H1 (cell line): ENCODE measurements around the gene LY6G6C. TPM values are rescaled to one million over a fixed set of nuclear protein-coding genes. Genes with fewer than 3 reads are reported as not detected.

Source experiments
- ASH2L ChIP-seq: fragments of 200-600, 300-600 bp; sonication (generic); IDR thresholded peaks from one replicate; pipeline ENCODE4 v1.7.1; 2017; ENCODE audit warnings: low read length
- BCL11A ChIP-seq, 2 experiments: IDR thresholded peaks; one replicate each; pipeline ENCODE4 v1.6.1; 2011; ENCODE audit warnings: low read depth in 2 of 2, low read length in 2 of 2, mild to moderate bottlenecking in 2 of 2
- BRCA1 ChIP-seq: IDR thresholded peaks from 2 replicates; pipeline ENCODE4 v1.6.1; 2012; ENCODE audit warnings: low read depth, low read length, improper control_type of control experiment
- CBX8 ChIP-seq: fragments of 300-800, 300-1000 bp; sonication (generic); IDR thresholded peaks from 2 replicates; pipeline ENCODE4 v1.7.1; 2016; ENCODE audit warnings: low read depth, low read length, borderline replicate concordance
- CEBPB ChIP-seq: IDR thresholded peaks from 2 replicates; pipeline ENCODE4 v1.6.1; 2012; ENCODE audit warnings: low read depth, low read length
- CREB1 ChIP-seq: IDR thresholded peaks from 2 replicates; pipeline ENCODE4 v1.6.1; 2012; ENCODE audit warnings: inconsistent platforms
- CTCF ChIP-seq, 3 experiments: IDR thresholded peaks; 1 replicate in 2 of 3; 2 replicates in 1 of 3; pipeline versions ENCODE4 v1.5.1 to v1.6.1; 2011; ENCODE audit warnings: low read length in 3 of 3, mild to moderate bottlenecking in 3 of 3, inconsistent platforms in 2 of 3, low read depth in 1 of 3, moderate library complexity in 1 of 3; ENCODE audit not compliant: insufficient read depth in 1 of 3; ENCODE audit errors: control extremely low read depth in 1 of 3
- HDAC2 ChIP-seq, 2 experiments: fragments of 300-600 bp in 1 of 2; sonication (generic) in 1 of 2; IDR thresholded peaks; 2 replicates each; pipeline ENCODE4 v1.6.1; 2011 to 2012; ENCODE audit warnings: low read depth in 2 of 2, low read length in 2 of 2, mild to moderate bottlenecking in 2 of 2, moderate library complexity in 2 of 2, borderline replicate concordance in 1 of 2, inconsistent platforms in 1 of 2
- JUN ChIP-seq: IDR thresholded peaks from 2 replicates; pipeline ENCODE4 v1.6.1; 2011; ENCODE audit warnings: low read depth, mild to moderate bottlenecking, improper control_type of control experiment, low read length
- JUND ChIP-seq: IDR thresholded peaks from 2 replicates; pipeline ENCODE4 v1.6.1; 2011; ENCODE audit warnings: mild to moderate bottlenecking, improper control_type of control experiment, low read length
- KDM4A ChIP-seq: IDR thresholded peaks from one replicate; pipeline ENCODE4 v1.7.1; 2012; ENCODE audit warnings: low read depth, mild to moderate bottlenecking, moderate library complexity, low read length, inconsistent platforms; ENCODE audit not compliant: severe bottlenecking
- KDM5A ChIP-seq: fragments of 200-600 bp; IDR thresholded peaks from 2 replicates; pipeline ENCODE4 v1.7.1; 2012; ENCODE audit warnings: mild to moderate bottlenecking, low read length, inconsistent platforms, mixed read lengths
- MAFK ChIP-seq: IDR thresholded peaks from 2 replicates; pipeline ENCODE4 v1.6.1; 2012; ENCODE audit warnings: low read depth, mild to moderate bottlenecking, improper control_type of control experiment, low read length
- NANOG ChIP-seq: IDR thresholded peaks from 2 replicates; pipeline ENCODE4 v1.6.1; 2011; ENCODE audit warnings: low read length, low read depth, mild to moderate bottlenecking, inconsistent platforms; ENCODE audit not compliant: insufficient read depth, poor library complexity, severe bottlenecking
- NRF1 ChIP-seq: IDR thresholded peaks from 2 replicates; pipeline ENCODE4 v1.6.1; 2011; ENCODE audit warnings: mild to moderate bottlenecking, low read depth, low read length, improper control_type of control experiment
- RAD21 ChIP-seq, 2 experiments: IDR thresholded peaks in 1 of 2; conservative IDR thresholded peaks in 1 of 2; 2 replicates each; pipeline ENCODE4 v1.6.1; 2011; ENCODE audit warnings: low read depth in 2 of 2, low read length in 2 of 2, improper control_type of control experiment in 1 of 2, inconsistent platforms in 1 of 2, mild to moderate bottlenecking in 1 of 2, moderate library complexity in 1 of 2
- SIN3A ChIP-seq, 2 experiments: IDR thresholded peaks in 1 of 2; conservative IDR thresholded peaks in 1 of 2; 2 replicates each; pipeline ENCODE4 v1.6.1; 2011 to 2012; ENCODE audit warnings: low read length in 2 of 2, improper control_type of control experiment in 1 of 2, low read depth in 1 of 2, mild to moderate bottlenecking in 1 of 2
- SIRT6 ChIP-seq: IDR thresholded peaks from one replicate; pipeline ENCODE4 v1.7.1; 2012; ENCODE audit warnings: low read length, inconsistent platforms
- SP2 ChIP-seq: IDR thresholded peaks from 2 replicates; pipeline ENCODE4 v1.6.1; 2012; ENCODE audit warnings: mild to moderate bottlenecking, low read length, inconsistent platforms
- SUZ12 ChIP-seq: fragments of 200-600 bp; sonication (generic); IDR thresholded peaks from 2 replicates; pipeline ENCODE4 v1.6.1; 2012; ENCODE audit warnings: mild to moderate bottlenecking, inconsistent platforms, low read length, moderate library complexity, mixed read lengths
- TEAD4 ChIP-seq: IDR thresholded peaks from 2 replicates; pipeline ENCODE4 v1.6.1; 2012; ENCODE audit warnings: low read depth, low read length, inconsistent platforms, mixed read lengths
- ZNF274 ChIP-seq: IDR thresholded peaks from 2 replicates; pipeline ENCODE4 v1.7.0; 2012; ENCODE audit warnings: low read length, borderline replicate concordance; ENCODE audit errors: extremely low read depth
- polyA plus RNA-seq, 7 experiments: library from polyadenylated mRNA; depleted of rRNA in 3 of 7; stranded (reverse) in 5 of 7; unstranded in 2 of 7; fragments of >200 nt in 5 of 7; fragments of 200-250 nt in 2 of 7; gene quantifications; 1 replicate in 5 of 7; 2 replicates in 1 of 7; 4 replicates in 1 of 7; pipeline versions ENCODE4 v1.2.1 to v1.2.3, GENCODE V29; 2011 to 2013; ENCODE audit warnings: missing spikeins in 2 of 7, mixed read lengths in 2 of 7
- total RNA-seq: library from RNA; stranded (reverse); fragmentation: NEBNext Ultra II Directional; extraction: Animal tissue kit (Norgen Biotek cat#: 25700); gene quantifications from 2 replicates; pipeline ENCODE4 v1.2.1, GENCODE V29; 2021

Gene LY6G6C
- total and polyA plus RNA-seq, 2 of the 8 experiments (the other 6 are each of a cell fraction or from before 2014, with no cell fraction given): 0.23 TPM; not detected in 1

GRCh38 chr6:31734821-31735406 lies 13.4 kb upstream of the LY6G6C start (continued):
- no peak for TF ChIP-seq SIRT6
- TF ChIP-seq NRF1: no peak
- TF ChIP-seq ZNF274: no peak
- no peak for TF ChIP-seq CTCF (IDR thresholded peaks at IDR 0.05; ENCODE audit: control extremely low read depth in 1 of 3, insufficient read depth in 1 of 3, low read depth in 1 of 3, low read length in 3 of 3)
- TF ChIP-seq TEAD4: no peak
- TF ChIP-seq MAFK: no peak
- TF ChIP-seq CEBPB: no peak
- peak; percentile 74 for TF ChIP-seq JUN
- TF ChIP-seq JUND: peak; percentile 97
- TF ChIP-seq BCL11A (IDR thresholded peaks at IDR 0.05; ENCODE audit: low read depth in 2 of 2, low read length in 2 of 2): no peak
- TF ChIP-seq NANOG: no peak
- peak; percentile 61 to 77; a peak in 3 of 4 replicates for TF ChIP-seq HDAC2 (IDR thresholded peaks at IDR 0.05; ENCODE audit: borderline replicate concordance in 1 of 2, low read depth in 2 of 2, low read length in 2 of 2)
- no peak for TF ChIP-seq KDM4A
- no peak for TF ChIP-seq CREB1
- TF ChIP-seq SP2: no peak
- TF ChIP-seq SIN3A (conservative IDR thresholded peaks at IDR 0.05 in 1 of 2, IDR thresholded peaks at IDR 0.05 in 1 of 2; ENCODE audit: low read depth in 1 of 2, low read length in 2 of 2): peak; percentile 93 to 94; a peak in 3 of 4 replicates
- no peak for TF ChIP-seq KDM5A
- no peak for TF ChIP-seq SUZ12
- no peak for TF ChIP-seq RAD21 (IDR thresholded peaks at IDR 0.05 in 1 of 2, conservative IDR thresholded peaks at IDR 0.05 in 1 of 2; ENCODE audit: low read depth in 2 of 2, low read length in 2 of 2)
- TF ChIP-seq ASH2L: peak; percentile 18
- no peak for TF ChIP-seq CBX8
- TF ChIP-seq BRCA1: no peak
